NCI-H187 (cell line): ENCODE data around the gene CYP3A4.
"Not testable (repeated sequence)": the region's sequence is repeated elsewhere in the genome, so short reads cannot be mapped to it uniquely, and the experiment has no call there.

Experiments used
- DNase-seq, 2 experiments: peaks; one replicate each; lab custom pipeline; 2025; lab: John Stamatoyannopoulos, UW

CYP3A4 gene

GRCh38 chr7:99784007-99784406, at the start of gene CYP3A4:
Gene CYP3A4 (minus strand): TSS chr7:99784184. CDS start chr7:99784081, 103 bp downstream.
- no peak for DNase-seq

- DNase-seq: no peak
These were observed 49.4 kb upstream of the CYP3A4 start for GRCh38 chr7:99833289-99833877.

- no peak for DNase-seq
These were observed 47.6 kb upstream of the CYP3A4 start for GRCh38 chr7:99831595-99831994.

- DNase-seq: no peak
These were observed 45.7 kb upstream of the CYP3A4 start for GRCh38 chr7:99829524-99830160.

- DNase-seq: no peak
These were observed 44.8 kb upstream of the CYP3A4 start for GRCh38 chr7:99828811-99829210.

- no peak for DNase-seq
These were observed 43.2 kb upstream of the CYP3A4 start for GRCh38 chr7:99827040-99827778.

GRCh38 chr7:99825873-99826272, 41.9 kb upstream of the CYP3A4 start:
- DNase-seq: no peak

GRCh38 chr7:99825452-99825851, 41.5 kb upstream of the CYP3A4 start:
- DNase-seq: no peak

- no peak for DNase-seq
These were observed 40.1 kb upstream of the CYP3A4 start for GRCh38 chr7:99824091-99824490.

- DNase-seq: no peak
These were observed 39.0 kb upstream of the CYP3A4 start for GRCh38 chr7:99822731-99823718.

- DNase-seq: no peak
These were observed 36.5 kb upstream of the CYP3A4 start for GRCh38 chr7:99820408-99821027.

GRCh38 chr7:99808766-99809165, 24.8 kb upstream of the CYP3A4 start:
- DNase-seq: no peak

- DNase-seq: no peak
These were observed 23.0 kb upstream of the CYP3A4 start for GRCh38 chr7:99806839-99807478.

- DNase-seq: no peak
These were observed 21.7 kb upstream of the CYP3A4 start for GRCh38 chr7:99805641-99806040.

GRCh38 chr7:99803118-99803517, 19.1 kb upstream of the CYP3A4 start:
- DNase-seq: not testable (repeated sequence)

GRCh38 chr7:99801407-99801806, 17.4 kb upstream of the CYP3A4 start:
- DNase-seq: not testable (repeated sequence)

- no peak for DNase-seq
These were observed 15.0 kb upstream of the CYP3A4 start for GRCh38 chr7:99798972-99799371.

- not testable (repeated sequence) for DNase-seq
These were observed 11.9 kb upstream of the CYP3A4 start for GRCh38 chr7:99795864-99796263.

GRCh38 chr7:99794585-99795502, 10.9 kb upstream of the CYP3A4 start:
- DNase-seq: no peak

GRCh38 chr7:99793443-99793842, 9.5 kb upstream of the CYP3A4 start:
- no peak for DNase-seq
